Transverse colon (tissue), 4 donors: ENCODE measurements around the gene NOTCH1.

Experiments
- EP300 ChIP-seq: sonication (generic); formaldehyde crosslinking; IDR thresholded peaks from one replicate; pipeline ENCODE4 v1.6.1; 2017; ENCODE audit warnings: antibody characterized with exemption, low read depth
- POLR2A ChIP-seq: fragments of 450-650 bp; IDR thresholded peaks from one replicate; pipeline ENCODE4 v1.6.1; 2016; ENCODE audit warnings: antibody characterized with exemption, mild to moderate bottlenecking, moderate library complexity
- POLR2AphosphoS5 ChIP-seq, 3 donors: sonication (generic); formaldehyde crosslinking; IDR thresholded peaks; one replicate each; pipeline ENCODE4 v1.6.1; 2016; ENCODE audit warnings: antibody characterized with exemption in 3 of 3
- TF ChIP-seq, protein P1 (sequence below), 5 experiments: fragments of 200-600 bp in 3 of 5; fragments of 450-650 bp in 2 of 5; sonication (generic) in 3 of 5; IDR thresholded peaks; 1 replicate in 2 of 5; 2 replicates in 3 of 5; pipeline ENCODE4 v1.5.1; 2016 to 2017; ENCODE audit warnings: antibody characterized with exemption in 5 of 5, inconsistent platforms in 3 of 5, mild to moderate bottlenecking in 2 of 5, moderate library complexity in 1 of 5

DNA sequence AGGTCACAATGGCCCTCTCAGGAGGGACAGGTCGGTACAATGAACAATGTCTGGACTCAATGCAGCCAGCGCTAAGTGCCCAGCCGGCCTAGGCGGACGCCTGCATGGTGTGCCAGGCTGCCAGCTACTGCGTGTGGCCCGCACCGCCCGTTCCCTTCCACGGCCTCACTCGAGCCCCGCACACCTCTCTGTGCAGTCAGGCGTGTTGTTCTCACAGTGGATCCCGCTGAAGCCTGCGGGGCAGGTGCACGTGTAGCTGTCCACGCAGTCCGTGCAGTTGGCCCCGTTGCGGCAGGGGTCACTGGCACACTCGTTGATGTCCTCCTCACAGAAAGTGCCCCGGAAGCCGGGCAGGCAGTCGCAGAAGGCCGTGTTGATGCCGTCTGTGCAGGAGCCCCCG lies 36.3 kb downstream of the NOTCH1 start:
- TF ChIP-seq, protein P1, sequence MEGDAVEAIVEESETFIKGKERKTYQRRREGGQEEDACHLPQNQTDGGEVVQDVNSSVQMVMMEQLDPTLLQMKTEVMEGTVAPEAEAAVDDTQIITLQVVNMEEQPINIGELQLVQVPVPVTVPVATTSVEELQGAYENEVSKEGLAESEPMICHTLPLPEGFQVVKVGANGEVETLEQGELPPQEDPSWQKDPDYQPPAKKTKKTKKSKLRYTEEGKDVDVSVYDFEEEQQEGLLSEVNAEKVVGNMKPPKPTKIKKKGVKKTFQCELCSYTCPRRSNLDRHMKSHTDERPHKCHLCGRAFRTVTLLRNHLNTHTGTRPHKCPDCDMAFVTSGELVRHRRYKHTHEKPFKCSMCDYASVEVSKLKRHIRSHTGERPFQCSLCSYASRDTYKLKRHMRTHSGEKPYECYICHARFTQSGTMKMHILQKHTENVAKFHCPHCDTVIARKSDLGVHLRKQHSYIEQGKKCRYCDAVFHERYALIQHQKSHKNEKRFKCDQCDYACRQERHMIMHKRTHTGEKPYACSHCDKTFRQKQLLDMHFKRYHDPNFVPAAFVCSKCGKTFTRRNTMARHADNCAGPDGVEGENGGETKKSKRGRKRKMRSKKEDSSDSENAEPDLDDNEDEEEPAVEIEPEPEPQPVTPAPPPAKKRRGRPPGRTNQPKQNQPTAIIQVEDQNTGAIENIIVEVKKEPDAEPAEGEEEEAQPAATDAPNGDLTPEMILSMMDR (IDR thresholded peaks at IDR 0.05): no peak
- TF ChIP-seq POLR2A: no peak
- TF ChIP-seq EP300: no peak
- TF ChIP-seq POLR2AphosphoS5 (IDR thresholded peaks at IDR 0.05): no peak
